ENCODE results near the gene NUFIP1.

DNA sequence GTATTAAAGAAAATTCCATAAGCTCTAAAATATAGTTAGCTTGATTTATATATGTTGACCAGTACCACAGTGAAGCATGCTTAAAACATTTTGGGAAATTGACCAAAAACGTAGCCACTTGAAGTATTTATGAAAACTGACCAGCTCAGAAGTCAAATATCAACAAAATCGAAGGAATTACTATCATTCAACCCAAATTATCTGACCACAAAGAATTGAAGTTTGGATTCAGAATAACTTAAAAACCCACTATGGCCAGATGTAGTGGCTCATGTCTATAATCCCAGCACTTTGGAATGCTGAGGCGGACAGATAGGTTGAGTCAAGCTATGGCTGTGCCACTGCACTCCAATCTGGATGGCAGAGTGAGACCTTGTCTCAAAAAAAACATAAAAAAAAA lies 32.0 kb upstream of the NUFIP1 start:
- TF ChIP-seq POLR2A (IDR thresholded peaks at IDR 0.05), result no peak
- TF ChIP-seq, protein P1, sequence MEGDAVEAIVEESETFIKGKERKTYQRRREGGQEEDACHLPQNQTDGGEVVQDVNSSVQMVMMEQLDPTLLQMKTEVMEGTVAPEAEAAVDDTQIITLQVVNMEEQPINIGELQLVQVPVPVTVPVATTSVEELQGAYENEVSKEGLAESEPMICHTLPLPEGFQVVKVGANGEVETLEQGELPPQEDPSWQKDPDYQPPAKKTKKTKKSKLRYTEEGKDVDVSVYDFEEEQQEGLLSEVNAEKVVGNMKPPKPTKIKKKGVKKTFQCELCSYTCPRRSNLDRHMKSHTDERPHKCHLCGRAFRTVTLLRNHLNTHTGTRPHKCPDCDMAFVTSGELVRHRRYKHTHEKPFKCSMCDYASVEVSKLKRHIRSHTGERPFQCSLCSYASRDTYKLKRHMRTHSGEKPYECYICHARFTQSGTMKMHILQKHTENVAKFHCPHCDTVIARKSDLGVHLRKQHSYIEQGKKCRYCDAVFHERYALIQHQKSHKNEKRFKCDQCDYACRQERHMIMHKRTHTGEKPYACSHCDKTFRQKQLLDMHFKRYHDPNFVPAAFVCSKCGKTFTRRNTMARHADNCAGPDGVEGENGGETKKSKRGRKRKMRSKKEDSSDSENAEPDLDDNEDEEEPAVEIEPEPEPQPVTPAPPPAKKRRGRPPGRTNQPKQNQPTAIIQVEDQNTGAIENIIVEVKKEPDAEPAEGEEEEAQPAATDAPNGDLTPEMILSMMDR (IDR thresholded peaks at IDR 0.05), result no peak

All from ovary (tissue), 3 donors.